ENCODE results near the gene PPIA.

- TF ChIP-seq ZNF274 (IDR thresholded peaks at IDR 0.05; ENCODE audit: low read depth, low read length) = no peak
- TF ChIP-seq, protein P1, sequence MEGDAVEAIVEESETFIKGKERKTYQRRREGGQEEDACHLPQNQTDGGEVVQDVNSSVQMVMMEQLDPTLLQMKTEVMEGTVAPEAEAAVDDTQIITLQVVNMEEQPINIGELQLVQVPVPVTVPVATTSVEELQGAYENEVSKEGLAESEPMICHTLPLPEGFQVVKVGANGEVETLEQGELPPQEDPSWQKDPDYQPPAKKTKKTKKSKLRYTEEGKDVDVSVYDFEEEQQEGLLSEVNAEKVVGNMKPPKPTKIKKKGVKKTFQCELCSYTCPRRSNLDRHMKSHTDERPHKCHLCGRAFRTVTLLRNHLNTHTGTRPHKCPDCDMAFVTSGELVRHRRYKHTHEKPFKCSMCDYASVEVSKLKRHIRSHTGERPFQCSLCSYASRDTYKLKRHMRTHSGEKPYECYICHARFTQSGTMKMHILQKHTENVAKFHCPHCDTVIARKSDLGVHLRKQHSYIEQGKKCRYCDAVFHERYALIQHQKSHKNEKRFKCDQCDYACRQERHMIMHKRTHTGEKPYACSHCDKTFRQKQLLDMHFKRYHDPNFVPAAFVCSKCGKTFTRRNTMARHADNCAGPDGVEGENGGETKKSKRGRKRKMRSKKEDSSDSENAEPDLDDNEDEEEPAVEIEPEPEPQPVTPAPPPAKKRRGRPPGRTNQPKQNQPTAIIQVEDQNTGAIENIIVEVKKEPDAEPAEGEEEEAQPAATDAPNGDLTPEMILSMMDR (IDR thresholded peaks at IDR 0.05 in 2 of 3, conservative IDR thresholded peaks at IDR 0.05 in 1 of 3; ENCODE audit: borderline replicate concordance in 1 of 3, insufficient read depth in 1 of 3, low read depth in 2 of 3, low read length in 2 of 3) = no peak
- no peak for TF ChIP-seq EZH2 (IDR thresholded peaks at IDR 0.05)
- no peak for TF ChIP-seq ZFX (IDR thresholded peaks at IDR 0.05)
- no peak for TF ChIP-seq EZH2phosphoT487 (IDR thresholded peaks at IDR 0.05; ENCODE audit: borderline replicate concordance)
- TF ChIP-seq JUND (IDR thresholded peaks at IDR 0.05) = no peak
- no peak for TF ChIP-seq POLR2AphosphoS5 (IDR thresholded peaks at IDR 0.05; ENCODE audit: low read depth, low read length)
Observed at GRCh38 chr7:44756904-44757303, 39.6 kb upstream of the PPIA start.

All from HCT116 (cell line).